GM21825 (cell line): ENCODE results near the gene LARGE2.

ENCODE experiments used
- ATAC-seq: cut with Tn5 transposase; IDR thresholded peaks from one replicate; pipeline ENCODE4 v1.9.1; 2021; ENCODE audit warnings: mild to moderate bottlenecking, moderate library complexity; ENCODE audit not compliant: unreplicated experiment

LARGE2 gene

GRCh38 chr11:45949992-45950407 lies 27.5 kb downstream of the LARGE2 start:
- ATAC-seq: no peak

GRCh38 chr11:45959851-45960250 lies 37.4 kb downstream of the LARGE2 start:
- no peak for ATAC-seq

GRCh38 chr11:45960387-45961095 lies 38.1 kb downstream of the LARGE2 start:
- no peak for ATAC-seq

- ATAC-seq: no peak
Observed at GRCh38 chr11:45961751-45962240, 39.3 kb downstream of the LARGE2 start.

- peak; percentile 79 for ATAC-seq
Observed at GRCh38 chr11:45964911-45965389, 42.5 kb downstream of the LARGE2 start.

DNA sequence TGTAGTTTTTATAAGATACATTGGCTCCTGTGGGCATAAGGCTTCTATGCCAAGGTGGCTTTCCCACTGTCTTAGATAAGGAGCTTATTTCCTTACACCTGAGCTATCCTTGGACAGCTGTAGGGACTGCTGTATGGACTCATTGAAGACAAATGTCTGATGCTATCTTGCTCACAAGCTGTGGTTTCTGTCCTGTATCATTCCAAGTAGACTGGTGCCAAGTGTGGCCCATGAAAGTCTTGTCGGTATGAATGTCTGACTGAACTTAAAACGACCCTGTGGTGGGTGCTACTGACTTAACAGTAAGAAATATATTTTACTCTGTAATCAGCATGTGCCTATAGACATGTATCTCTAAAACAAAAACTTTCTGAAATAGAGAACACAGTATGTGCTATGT lies 45.0 kb downstream of the LARGE2 start:
- no peak for ATAC-seq

DNA sequence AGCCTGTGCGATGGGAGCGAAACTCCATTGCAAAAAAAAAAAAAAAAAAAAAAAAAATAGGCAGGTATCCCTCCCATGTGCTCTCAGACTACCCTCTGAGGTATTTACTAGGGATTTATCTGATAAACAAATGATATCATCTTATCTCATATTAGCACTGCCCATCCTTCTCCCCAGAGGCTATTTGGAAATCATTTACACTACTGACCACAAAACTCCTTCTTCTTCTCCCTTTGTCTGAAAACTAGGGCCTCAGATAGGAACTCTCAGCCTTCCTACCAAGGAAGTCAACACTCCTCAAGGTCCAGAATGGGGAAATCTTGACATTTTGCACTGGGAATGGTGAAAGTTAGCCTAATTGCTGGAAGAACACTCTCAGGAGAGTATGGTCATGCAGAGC lies 46.4 kb downstream of the LARGE2 start:
- ATAC-seq: no peak

DNA sequence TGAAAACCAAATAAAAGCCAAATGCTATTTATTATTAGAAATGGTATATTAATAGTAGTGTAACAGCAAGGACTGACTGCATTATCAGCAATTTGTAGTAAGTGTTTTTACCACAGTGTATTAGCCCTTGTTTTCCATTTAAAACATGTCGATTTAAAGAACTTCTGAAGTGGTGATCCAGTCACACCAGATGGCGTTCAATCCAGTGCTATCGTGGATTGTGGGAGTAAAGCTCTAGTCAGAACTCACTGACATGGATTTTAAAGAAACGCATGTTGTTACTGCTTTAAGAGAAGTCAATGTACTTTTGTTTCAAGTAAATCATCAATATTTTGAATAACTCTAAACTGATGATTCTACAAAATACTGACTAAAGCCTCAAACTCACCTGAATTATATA lies 51.1 kb downstream of the LARGE2 start:
- no peak for ATAC-seq

DNA sequence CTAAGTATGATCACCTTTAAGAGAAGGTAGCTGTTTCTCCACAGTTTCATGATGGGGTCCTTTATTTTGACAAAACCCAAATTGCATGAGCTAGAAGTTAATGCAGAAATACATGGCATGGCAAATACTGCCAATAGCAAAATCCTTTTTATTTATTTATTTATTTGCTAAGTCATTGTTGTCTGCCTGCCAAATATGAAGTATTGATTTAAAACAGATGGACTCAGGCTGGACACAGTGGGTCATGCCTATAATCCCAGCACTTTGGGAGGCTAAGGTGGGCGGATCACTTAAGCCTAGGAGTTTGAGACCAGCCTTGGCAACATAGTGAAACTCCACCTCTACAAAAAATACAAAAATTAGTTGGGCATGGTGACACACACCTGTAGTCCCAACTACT lies 52.4 kb downstream of the LARGE2 start:
- ATAC-seq: no peak
